ENCODE measurements around the gene ARHGAP28. TPM values are rescaled to one million over a fixed set of nuclear protein-coding genes. Genes with fewer than 3 reads are reported as not detected.

ARHGAP28 gene
- total RNA-seq, 1 experiment from 2014 or later, result 9.2 TPM

DNA sequence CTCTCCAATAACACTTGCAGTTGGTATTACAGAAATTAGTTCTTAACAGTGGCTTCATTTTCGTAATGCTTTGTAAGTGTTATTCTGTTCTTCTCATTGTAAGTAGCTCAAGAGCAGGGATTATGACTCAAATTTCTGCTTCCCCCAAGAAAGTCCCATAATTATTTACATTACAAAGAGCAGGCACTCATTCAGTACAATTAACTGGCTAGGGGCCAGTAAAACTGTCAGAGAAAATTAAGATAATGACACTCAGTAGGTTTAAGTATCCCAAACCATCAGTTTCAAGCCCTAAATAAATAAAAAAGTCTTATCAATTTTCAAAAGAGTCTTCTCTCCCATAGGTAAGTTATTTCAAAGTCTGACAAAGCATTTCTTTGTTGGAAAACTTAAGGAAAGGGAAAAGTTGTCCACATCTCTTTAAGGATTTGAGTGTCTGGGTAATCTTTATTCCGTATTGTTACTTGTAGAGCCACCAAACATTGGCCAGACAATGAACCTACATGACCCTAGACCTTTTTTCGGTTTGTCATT is 137.1 kb downstream of the ARHGAP28 start:
- no peak overlapping the region for H3K18ac ChIP-seq (ENCODE audit: insufficient read length, low read depth, low read length)
- H3K9ac ChIP-seq (ENCODE audit: extremely low read depth, insufficient read length, low read length), result no peak overlapping the region
- H3K79me2 ChIP-seq (ENCODE audit: insufficient read depth, low read length), result no peaks in the 10 kb centered on the region
- Mint-ChIP-seq H3K9me3 (no peaks in the 10 kb centered on the region), H3K27me3 (ENCODE audit: low read depth) (no peaks in the 10 kb centered on the region), H3K36me3 (ENCODE audit: insufficient read depth in 1 of 3, low read depth in 3 of 3) (no peaks in the 10 kb centered on the region), H3K4me3 (no peak overlapping the region), H3K4me1 (peaks cover 16 to 18% of the 10 kb centered on the region in 2 experiments), H3K27ac (peak overlapping the region in 1 of 3 experiments; percentile 14; a peak in 1 of 7 replicates)
- no peak overlapping the region for H2AFZ ChIP-seq (ENCODE audit: low read length)
- no peak overlapping the region for H3T11ph ChIP-seq (ENCODE audit: low read length)
- H2BK120ac ChIP-seq (ENCODE audit: low read depth, low read length, poor library complexity, severe bottlenecking), result no peak overlapping the region
- H2BK15ac ChIP-seq (ENCODE audit: low read depth, low read length), result no peak overlapping the region
- H3K23me2 ChIP-seq (ENCODE audit: insufficient read length, low read depth, low read length, poor library complexity, severe bottlenecking), result no peaks in the 10 kb centered on the region
- H3K56ac ChIP-seq (ENCODE audit: insufficient read length, low read depth, low read length), result no peak overlapping the region
- H3K23ac ChIP-seq (ENCODE audit: insufficient read length, low read depth, low read length), result no peak overlapping the region
- H3K9me3 ChIP-seq (ENCODE audit: control insufficient read depth, low read depth, low read length), result no peaks in the 10 kb centered on the region
- H3K4me2 ChIP-seq (ENCODE audit: insufficient read depth, insufficient read length, low read length), result no peak overlapping the region
- no peak overlapping the region for H2BK20ac ChIP-seq (ENCODE audit: low read depth, low read length, poor library complexity, severe bottlenecking)
- H2AK5ac ChIP-seq (ENCODE audit: insufficient read length, low read length), result no peak overlapping the region
- H4K5ac ChIP-seq (ENCODE audit: insufficient read length, low read depth, low read length), result no peak overlapping the region
- H3K4ac ChIP-seq (ENCODE audit: low read depth, low read length), result no peak overlapping the region
- no peak overlapping the region for H2BK5ac ChIP-seq (ENCODE audit: insufficient read length, low read length)
- H3K79me1 ChIP-seq (ENCODE audit: insufficient read depth, low read depth, low read length, poor library complexity, severe bottlenecking), result no peaks in the 10 kb centered on the region
- DNase-seq, result no peak
- TF ChIP-seq CTCF (conservative IDR thresholded peaks at IDR 0.05), result no peak
- no peaks in the 10 kb centered on the region for H4K20me1 ChIP-seq (ENCODE audit: control insufficient read depth, insufficient read depth, insufficient read length)
- no peak overlapping the region for H4K91ac ChIP-seq (ENCODE audit: insufficient read length, low read depth, low read length)
- H3K14ac ChIP-seq (ENCODE audit: insufficient read depth, low read length), result no peak overlapping the region
- no peak overlapping the region for H2BK12ac ChIP-seq (ENCODE audit: insufficient read length, low read depth, low read length)
- no peaks in the 10 kb centered on the region for H3K27me3 ChIP-seq (ENCODE audit: insufficient read depth, low read length)
- no peak overlapping the region for H4K8ac ChIP-seq (replicated peaks; ENCODE audit: insufficient read length, low read depth, low read length)
- WGBS (ENCODE audit: extremely low coverage, insufficient read length, low lambda C conversion rate), result no CpG with 5 or more reads among the region's 3 CpGs
- H3K27ac ChIP-seq (ENCODE audit: insufficient read length, low read depth, low read length), result no peak overlapping the region
- peaks cover 4% of the 10 kb centered on the region for H3K4me1 ChIP-seq (ENCODE audit: insufficient read depth, low read length)
